ENCODE data around the gene TSPAN19. TPM values are rescaled to one million over a fixed set of nuclear protein-coding genes. Genes with fewer than 3 reads are reported as not detected.
A peak's percentile ranks its signal among the peaks of the same experiment; 100 is the strongest.

The TSPAN19 gene
- total RNA-seq, 1 donor from 2014 or later: 6.6 TPM

GRCh38 chr12:84986117-84986516 is 50.0 kb downstream of the TSPAN19 start:
- TF ChIP-seq CTCF (IDR thresholded peaks at IDR 0.05): no peak
- no peaks in the 10 kb centered on the region for H3K36me3 ChIP-seq
- intact Hi-C loops (cut with DNase I): no loop called here
- H3K9me3 ChIP-seq: no peaks in the 10 kb centered on the region
- ATAC-seq (no peak), DNase-seq (no peak)
- H3K4me1 ChIP-seq: no peaks in the 10 kb centered on the region
- H3K27ac ChIP-seq: no peak overlapping the region
- H3K27me3 ChIP-seq (ENCODE audit: low read depth): no peaks in the 10 kb centered on the region
- H3K4me3 ChIP-seq: no peak overlapping the region

- Histone ChIP-seq H3K4me1 (no peaks in the 10 kb centered on the region), H3K27ac (no peak overlapping the region), H3K4me3 (no peak overlapping the region), H3K27me3 (ENCODE audit: low read depth) (no peaks in the 10 kb centered on the region), H3K36me3 (no peaks in the 10 kb centered on the region), H3K9me3 (no peaks in the 10 kb centered on the region)
- intact Hi-C loops (cut with DNase I): no loop called here
- ATAC-seq (no peak), DNase-seq (no peak)
- TF ChIP-seq CTCF (IDR thresholded peaks at IDR 0.05): no peak
These were observed 52.8 kb downstream of the TSPAN19 start for GRCh38 chr12:84983289-84983688.

- no peak overlapping the region for H3K27ac ChIP-seq
- H3K27me3 ChIP-seq (ENCODE audit: low read depth): no peaks in the 10 kb centered on the region
- H3K4me3 ChIP-seq: no peak overlapping the region
- no peak for TF ChIP-seq CTCF (IDR thresholded peaks at IDR 0.05)
- intact Hi-C loops (cut with DNase I): no loop called here
- DNase-seq (no peak), ATAC-seq (no peak)
- no peaks in the 10 kb centered on the region for H3K36me3 ChIP-seq
- H3K4me1 ChIP-seq: no peaks in the 10 kb centered on the region
- no peaks in the 10 kb centered on the region for H3K9me3 ChIP-seq
These were observed 53.2 kb downstream of the TSPAN19 start for GRCh38 chr12:84982888-84983287.

- ATAC-seq (no peak), DNase-seq (no peak)
- intact Hi-C loops (cut with DNase I): no loop called here
- Histone ChIP-seq H3K36me3 (no peaks in the 10 kb centered on the region), H3K27ac (no peak overlapping the region), H3K4me3 (no peak overlapping the region), H3K27me3 (ENCODE audit: low read depth) (no peaks in the 10 kb centered on the region), H3K4me1 (no peaks in the 10 kb centered on the region), H3K9me3 (no peaks in the 10 kb centered on the region)
- no peak for TF ChIP-seq CTCF (IDR thresholded peaks at IDR 0.05)
These were observed 57.2 kb downstream of the TSPAN19 start for GRCh38 chr12:84978921-84979320.

- Histone ChIP-seq H3K4me3 (no peak overlapping the region), H3K27me3 (ENCODE audit: low read depth) (no peaks in the 10 kb centered on the region), H3K27ac (no peak overlapping the region), H3K36me3 (no peaks in the 10 kb centered on the region), H3K9me3 (no peaks in the 10 kb centered on the region), H3K4me1 (no peaks in the 10 kb centered on the region)
- intact Hi-C loops (cut with DNase I): no loop called here
- TF ChIP-seq CTCF (IDR thresholded peaks at IDR 0.05): no peak
- no peak for DNase-seq
- ATAC-seq: peak in 1 of 2 donors; percentile 21
These were observed 59.9 kb downstream of the TSPAN19 start for GRCh38 chr12:84976133-84976532.

Data from lower lobe of right lung (tissue), 2 donors.